ENCODE measurements around the gene EDDM3A.
"Not testable (repeated sequence)": the region's sequence is repeated elsewhere in the genome, so short reads cannot be mapped to it uniquely, and the experiment has no call there.

Gene EDDM3A

DNA sequence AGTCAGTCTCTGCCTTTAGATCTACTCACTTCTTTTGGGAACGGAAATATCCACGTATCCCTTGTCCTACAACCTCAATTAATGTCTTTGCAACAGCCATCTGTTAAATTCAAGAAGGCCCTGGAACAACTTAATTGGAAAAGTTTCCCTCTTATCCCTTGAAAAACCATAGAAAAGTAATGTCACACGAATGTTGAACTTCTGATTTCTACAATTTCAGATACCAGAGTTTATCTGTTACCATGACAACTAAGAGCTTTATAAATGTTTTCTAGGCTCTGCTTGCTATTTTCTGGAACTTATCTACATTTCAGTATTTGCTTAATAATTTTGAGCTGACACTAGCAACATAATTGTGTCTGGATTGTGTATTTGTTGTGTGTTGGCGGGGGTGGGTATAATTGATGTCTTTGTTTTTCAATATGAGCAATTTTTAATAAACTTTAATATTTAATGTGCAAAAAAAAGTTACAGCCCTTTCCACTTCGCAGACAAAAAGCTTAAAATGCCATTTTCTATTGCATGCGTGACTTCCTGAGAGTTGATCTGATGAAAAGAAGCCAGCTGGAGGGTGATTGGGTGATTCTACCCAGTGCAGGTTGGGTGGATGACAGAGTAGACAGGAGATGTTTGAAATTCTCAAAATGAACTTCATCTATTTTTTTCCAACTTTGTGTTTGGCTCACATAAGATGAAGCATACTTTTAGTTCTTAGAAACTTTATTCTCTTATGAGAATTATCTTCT is 11.8 kb upstream of the EDDM3A start:
- DNase-seq (ENCODE audit: low spot score) = no peak

DNA sequence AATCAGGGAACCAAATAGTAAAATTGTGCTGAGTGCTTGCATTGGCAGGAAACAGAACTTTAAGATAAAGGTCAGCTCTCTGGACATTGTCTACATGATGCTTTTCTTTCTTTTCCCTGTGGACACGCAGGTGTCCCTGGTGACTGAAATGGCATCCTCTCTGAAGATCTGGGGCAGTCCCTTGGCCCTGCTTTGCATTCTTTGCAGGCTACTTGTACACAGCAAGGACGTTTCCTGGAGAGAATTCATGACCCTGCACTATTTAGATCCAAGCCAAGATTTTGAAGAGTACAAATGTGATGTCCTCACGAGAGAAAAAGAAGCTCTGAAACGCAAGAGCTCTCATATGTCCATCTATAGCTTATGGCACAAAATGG is 11.3 kb upstream of the EDDM3A start:
- DNase-seq (ENCODE audit: low spot score) = peak; percentile 30

- not testable (repeated sequence) for DNase-seq (ENCODE audit: low spot score)
Observed at GRCh38 chr14:20738292-20738691, 7.4 kb upstream of the EDDM3A start.

GRCh38 chr14:20742132-20742531 is 3.6 kb upstream of the EDDM3A start:
- DNase-seq (ENCODE audit: low spot score) = peak; percentile 31

DNA sequence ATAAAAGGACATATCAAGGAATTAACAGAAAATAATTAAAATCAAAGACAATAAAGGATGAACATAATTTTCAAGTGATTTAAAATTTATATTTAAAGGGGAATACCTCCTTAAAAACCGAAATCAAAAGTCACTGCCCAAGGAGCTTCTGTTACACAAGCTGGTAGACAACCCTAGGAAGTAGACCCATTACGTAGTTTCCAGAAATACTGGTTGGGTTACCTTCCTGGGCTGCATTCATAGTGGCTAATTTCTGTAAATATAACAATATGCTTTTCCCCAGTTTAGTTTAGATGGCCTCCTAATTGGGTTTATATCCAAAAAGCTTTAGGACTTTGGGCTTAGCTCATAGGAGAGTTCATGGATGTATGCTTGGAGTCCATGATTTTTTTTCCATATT is 2.1 kb upstream of the EDDM3A start:
- no peak for DNase-seq (ENCODE audit: low spot score)

GRCh38 chr14:20746566-20746965 is 879 bp downstream of the EDDM3A start:
- DNase-seq (ENCODE audit: low spot score) = peak; percentile 11

- no peak for DNase-seq (ENCODE audit: low spot score)
Observed at GRCh38 chr14:20748439-20748838, 2.8 kb downstream of the EDDM3A start.

DNA sequence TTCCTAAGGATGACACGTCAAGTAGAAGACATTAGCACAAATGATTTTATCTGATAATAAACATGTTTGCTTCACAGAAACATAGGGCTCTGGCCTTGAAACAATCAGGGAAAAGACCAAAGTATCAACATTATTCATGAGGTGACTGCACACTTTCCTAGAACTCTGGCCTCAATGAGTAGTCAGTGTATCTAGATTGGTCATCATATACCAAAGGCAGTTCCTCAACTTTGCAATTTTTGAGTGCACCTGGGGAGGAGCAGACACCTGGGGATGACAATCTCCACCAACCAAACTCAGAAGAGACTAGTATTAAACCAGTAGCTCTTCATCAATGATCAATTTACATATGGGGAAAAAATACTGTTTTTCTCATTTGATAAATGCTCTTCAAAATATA is 4.5 kb downstream of the EDDM3A start:
- DNase-seq (ENCODE audit: low spot score) = no peak

DNA sequence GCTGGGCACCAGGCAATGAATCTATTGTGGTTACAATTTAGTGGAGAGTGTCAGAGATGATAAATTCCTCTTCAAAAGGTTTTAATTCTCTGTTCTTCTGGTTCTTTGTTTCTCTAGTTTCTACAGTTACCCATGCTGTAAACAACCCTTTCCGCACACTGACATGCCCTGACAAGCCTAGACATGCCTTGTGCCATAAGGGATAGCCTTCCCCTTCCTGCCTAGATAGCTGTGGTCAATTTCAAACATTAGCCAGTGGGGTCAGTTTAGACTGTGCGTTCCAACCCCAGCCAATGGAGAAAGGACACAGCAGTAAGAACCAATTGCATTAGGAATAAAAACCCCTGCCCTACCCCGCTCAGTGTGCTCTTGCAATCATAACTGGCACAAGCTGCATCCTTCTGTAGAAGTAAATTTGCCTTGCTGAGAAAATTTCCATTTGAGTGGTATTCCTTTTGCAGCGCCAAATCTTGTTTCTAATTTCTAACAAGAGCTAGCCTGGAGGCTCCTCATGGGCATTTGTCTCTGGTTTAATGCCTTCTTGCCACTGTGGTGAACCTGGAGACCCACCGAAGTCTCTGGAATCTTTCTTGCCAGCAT is 6.4 kb downstream of the EDDM3A start:
- DNase-seq (ENCODE audit: low spot score) = no peak

GRCh38 chr14:20754308-20754707 is 8.6 kb downstream of the EDDM3A start:
- DNase-seq (ENCODE audit: low spot score) = no peak

GRCh38 chr14:20755037-20755436 is 9.3 kb downstream of the EDDM3A start:
- DNase-seq (ENCODE audit: low spot score) = no peak

DNA sequence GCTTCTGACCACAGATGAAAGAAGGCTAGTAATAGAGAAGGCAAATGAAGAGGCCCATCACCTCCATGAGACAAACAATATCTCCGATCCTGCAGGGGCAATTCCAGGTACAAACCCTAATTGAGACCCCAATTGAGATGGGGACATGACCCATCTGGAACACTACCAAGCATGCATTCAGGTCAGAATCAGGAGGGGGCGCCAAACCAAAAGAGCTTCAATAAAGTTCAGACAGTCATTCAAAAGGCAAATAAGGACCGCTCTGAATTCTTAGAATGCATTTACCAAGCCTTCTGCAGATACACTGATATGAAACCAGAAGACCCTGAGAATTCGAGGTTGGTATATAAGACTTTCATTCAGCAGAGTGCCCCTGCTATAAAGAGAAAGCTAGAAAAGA is 12.3 kb downstream of the EDDM3A start:
- DNase-seq (ENCODE audit: low spot score) = no peak

GRCh38 chr14:20759465-20759864 is 13.8 kb downstream of the EDDM3A start:
- DNase-seq (ENCODE audit: low spot score) = not testable (repeated sequence)

GRCh38 chr14:20760950-20761349 is 15.3 kb downstream of the EDDM3A start:
- peak; percentile 57 for DNase-seq (ENCODE audit: low spot score)

DNA sequence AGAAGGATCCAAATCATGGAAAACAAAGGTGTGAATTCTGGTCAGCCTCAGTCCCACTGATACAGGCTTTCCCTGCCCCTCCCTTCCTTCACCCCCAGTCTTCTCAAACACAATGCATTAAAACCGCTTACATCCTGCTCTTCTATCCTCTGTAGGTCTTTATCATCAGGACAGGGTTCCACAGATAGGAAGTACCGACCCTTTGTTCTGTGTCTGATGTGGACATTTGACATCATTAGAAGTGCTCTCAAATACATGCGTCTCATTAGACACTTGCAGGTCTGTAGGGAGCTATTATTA is 22.9 kb downstream of the EDDM3A start:
- DNase-seq (ENCODE audit: low spot score) = no peak

DNA sequence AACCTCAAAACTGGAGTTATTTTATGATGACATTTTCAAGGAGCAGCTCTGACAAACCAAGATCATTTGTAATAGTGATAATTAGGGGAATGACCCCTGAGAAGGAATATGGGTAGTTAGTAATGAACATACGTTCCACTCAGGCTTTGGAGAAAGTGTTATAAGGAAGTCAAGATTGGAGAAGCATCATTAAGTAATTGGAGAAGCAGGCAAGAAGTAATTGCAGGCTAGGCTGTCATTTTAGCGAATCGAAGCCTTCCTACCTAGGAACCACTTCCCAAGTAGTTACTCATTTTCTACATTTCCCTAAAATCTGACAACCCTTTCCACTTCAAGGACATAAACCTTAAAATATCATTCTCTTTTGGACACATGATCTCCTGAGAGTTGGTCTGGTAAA is 23.7 kb downstream of the EDDM3A start:
- no peak for DNase-seq (ENCODE audit: low spot score)

DNA sequence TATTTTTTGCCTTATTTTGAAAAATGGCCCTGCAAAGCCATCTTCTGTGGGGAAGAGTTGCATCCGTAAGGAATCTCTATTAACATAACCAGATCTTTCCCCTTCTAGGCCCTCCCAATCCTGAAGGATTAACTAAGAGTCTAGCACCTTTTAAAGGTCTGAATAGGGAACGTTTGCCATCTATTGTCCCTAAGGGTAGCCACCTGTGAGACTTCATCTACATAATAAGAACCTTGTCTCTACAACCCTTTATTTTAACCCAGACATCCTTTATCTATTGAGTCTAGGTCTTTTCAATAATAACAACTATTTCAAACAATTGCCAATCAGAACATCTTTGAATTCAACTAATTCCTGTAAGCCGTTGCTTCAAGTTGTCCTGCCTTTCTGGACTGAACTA is 27.0 kb downstream of the EDDM3A start:
- no peak for DNase-seq (ENCODE audit: low spot score)

DNA sequence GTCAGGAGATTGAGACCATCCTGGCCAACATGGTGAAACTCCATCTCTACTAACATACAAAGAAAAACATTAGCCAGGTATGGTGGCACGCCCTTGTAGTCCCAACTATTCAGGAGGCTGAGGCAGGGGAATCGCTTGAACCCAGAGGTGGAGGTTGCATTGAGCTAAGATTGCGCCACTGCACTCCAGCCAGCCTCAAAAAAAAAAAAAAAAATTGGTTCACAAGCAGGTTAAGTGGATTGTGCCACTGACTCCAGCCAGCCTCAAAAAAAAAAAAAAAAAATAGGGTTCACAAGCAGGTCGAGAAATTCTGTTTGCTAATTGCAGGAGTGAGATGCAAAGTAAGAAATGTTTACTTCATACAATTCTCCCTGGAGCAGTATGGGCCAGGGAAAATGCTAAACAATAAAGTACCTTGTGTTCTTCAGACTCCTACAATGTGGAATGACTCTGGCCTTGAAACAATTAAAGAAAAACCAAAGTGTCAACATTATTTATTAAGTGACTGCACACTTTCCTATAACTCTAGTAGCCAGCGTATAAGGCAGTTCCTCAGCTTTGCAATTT is 28.7 kb downstream of the EDDM3A start:
- no peak for DNase-seq (ENCODE audit: low spot score)

- no peak for DNase-seq (ENCODE audit: low spot score)
Observed at GRCh38 chr14:20775043-20775442, 29.4 kb downstream of the EDDM3A start.

DNA sequence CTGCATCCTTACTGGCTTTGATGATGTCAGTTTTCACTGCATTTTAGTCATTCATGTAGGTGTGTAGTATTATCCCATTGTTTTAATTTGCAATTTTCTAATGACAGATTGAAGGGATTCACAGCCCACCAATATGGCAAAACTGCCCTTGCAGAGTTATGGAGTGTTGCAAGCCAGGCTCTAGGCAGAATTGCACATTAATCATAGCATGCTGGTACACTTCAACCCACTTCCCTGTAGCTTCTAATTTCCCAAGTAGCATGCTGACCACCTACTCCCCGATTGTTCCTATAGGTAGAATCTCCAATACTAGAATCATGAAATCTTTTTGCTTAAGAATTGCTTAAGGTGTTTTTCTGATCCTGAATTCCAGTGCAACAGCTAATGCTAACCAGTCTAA is 30.2 kb downstream of the EDDM3A start:
- DNase-seq (ENCODE audit: low spot score) = no peak

DNA sequence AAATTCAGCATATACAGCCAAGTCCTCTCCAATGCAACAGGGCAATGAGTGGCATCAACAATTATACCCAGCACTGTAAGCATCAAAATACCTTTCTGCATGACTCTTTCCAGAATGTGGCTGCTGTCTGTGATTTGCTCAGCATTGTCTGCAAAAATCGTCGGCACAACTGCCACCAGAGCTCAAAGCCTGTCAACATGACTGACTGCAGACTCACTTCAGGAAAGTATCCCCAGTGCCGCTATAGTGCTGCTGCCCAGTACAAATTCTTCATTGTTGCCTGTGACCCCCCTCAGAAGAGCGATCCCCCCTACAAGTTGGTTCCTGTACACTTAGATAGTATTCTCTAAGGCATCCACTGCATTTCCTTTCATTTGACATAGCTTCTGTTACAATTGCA is 36.1 kb downstream of the EDDM3A start:
- no peak for DNase-seq (ENCODE audit: low spot score)

DNA sequence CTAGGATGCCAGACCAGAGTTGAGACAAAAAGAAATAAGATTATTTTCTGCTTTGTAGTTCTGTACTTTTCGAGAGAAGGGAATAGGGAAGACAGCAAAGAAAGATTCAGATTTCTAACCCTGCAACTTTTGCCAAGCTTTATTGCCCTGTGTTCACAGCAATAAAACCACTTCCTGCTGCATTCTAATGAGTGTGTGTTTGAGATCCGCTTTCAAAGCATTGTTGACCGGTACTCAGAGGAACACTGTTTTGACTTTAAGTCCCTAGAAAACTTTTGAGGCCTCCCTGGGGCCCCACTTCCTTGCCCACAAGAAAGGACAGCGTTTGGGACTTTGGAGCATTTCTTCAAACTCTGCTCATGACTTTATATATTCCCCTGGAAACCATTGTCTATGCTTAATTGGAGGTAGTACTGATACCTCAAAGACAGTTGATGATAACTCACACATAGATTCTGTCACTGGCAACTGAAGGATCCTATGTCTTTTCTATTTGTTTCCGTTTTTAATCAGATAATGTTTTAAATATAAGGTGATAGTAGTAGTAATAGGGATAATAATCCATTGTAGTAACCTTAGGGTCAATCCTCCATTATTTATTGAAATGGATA is 36.7 kb downstream of the EDDM3A start:
- no peak for DNase-seq (ENCODE audit: low spot score)

DNA sequence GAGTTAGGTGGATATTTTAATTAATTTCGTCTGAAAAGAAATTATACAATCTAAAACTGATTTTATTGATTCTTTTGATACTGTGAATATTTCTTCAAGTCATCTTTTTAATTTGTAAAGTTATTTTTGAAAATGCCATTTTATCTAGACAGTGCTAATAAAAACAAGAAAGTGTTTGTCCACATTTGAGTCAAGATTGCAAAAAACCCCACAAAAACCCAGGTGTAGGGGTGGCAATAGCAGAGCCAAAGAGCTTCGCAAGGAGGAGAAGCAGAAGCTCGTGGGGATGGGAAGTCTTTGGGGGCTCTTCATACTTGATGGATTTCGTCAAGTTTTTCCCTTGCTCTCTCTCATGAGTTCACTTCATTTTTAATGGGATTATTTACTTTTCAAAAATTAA is 41.3 kb downstream of the EDDM3A start:
- DNase-seq (ENCODE audit: low spot score) = no peak
